OCI-LY1 (cell line): ENCODE data around the gene MED28.

Experiments used
- EZH2 ChIP-seq: fragments of 200-600 bp; sonication (generic), shearing (Covaris generic); IDR thresholded peaks from 2 replicates; pipeline ENCODE4 v1.8.0; 2017; ENCODE audit warnings: borderline replicate concordance, mixed run types, mild to moderate bottlenecking, antibody characterized with exemption, low read length, moderate library complexity, mixed read lengths
- TF ChIP-seq, protein P1 (sequence below): fragments of 200-600 bp; sonication (generic), shearing (Covaris generic); IDR thresholded peaks from 2 replicates; pipeline ENCODE4 v1.5.1; 2017; ENCODE audit warnings: mild to moderate bottlenecking, antibody characterized with exemption, low read length, moderate library complexity, mixed read lengths

DNA sequence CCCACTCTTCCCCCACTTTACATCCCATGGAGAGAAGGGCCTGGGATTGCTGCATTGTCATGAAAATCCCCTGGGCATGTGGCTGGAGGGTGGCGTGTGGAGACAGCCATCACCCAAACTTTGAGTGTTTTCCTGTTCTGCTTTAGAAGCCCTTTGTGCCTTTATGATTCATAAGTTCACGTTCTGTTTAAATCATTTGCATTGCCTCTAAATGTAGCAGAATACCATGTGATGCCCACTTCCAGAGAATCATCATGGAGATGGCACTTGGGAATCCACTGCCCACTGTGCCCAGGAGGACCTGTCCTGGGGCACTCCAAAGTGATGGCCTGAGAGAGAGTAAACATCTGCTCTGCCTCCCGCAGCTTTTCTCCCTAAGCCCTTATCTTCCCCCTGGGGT lies 52.8 kb downstream of the MED28 start:
- TF ChIP-seq, protein P1, sequence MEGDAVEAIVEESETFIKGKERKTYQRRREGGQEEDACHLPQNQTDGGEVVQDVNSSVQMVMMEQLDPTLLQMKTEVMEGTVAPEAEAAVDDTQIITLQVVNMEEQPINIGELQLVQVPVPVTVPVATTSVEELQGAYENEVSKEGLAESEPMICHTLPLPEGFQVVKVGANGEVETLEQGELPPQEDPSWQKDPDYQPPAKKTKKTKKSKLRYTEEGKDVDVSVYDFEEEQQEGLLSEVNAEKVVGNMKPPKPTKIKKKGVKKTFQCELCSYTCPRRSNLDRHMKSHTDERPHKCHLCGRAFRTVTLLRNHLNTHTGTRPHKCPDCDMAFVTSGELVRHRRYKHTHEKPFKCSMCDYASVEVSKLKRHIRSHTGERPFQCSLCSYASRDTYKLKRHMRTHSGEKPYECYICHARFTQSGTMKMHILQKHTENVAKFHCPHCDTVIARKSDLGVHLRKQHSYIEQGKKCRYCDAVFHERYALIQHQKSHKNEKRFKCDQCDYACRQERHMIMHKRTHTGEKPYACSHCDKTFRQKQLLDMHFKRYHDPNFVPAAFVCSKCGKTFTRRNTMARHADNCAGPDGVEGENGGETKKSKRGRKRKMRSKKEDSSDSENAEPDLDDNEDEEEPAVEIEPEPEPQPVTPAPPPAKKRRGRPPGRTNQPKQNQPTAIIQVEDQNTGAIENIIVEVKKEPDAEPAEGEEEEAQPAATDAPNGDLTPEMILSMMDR, result no peak
- no peak for TF ChIP-seq EZH2
